GM21737 (cell line): ENCODE measurements around the gene IFRD2.
"Not testable (repeated sequence)": the region's sequence is repeated elsewhere in the genome, so short reads cannot be mapped to it uniquely, and the experiment has no call there.

Experiments used
- ATAC-seq: cut with Tn5 transposase; IDR thresholded peaks from one replicate; pipeline ENCODE4 v1.9.1; 2021; ENCODE audit warnings: mild to moderate bottlenecking, moderate library complexity; ENCODE audit not compliant: unreplicated experiment

IFRD2 gene

GRCh38 chr3:50268703-50269451 lies 23.4 kb downstream of the IFRD2 start, which contains the start of gene SEMA3B:
TSS of gene SEMA3B (plus strand) at chr3:50269147. CDS start at chr3:50269241, 94 bp downstream.
- ATAC-seq = no peak

GRCh38 chr3:50268276-50268675 lies 24.0 kb downstream of the IFRD2 start:
- no peak for ATAC-seq

- ATAC-seq = no peak
These were observed 24.8 kb downstream of the IFRD2 start for GRCh38 chr3:50267280-50267913.

- no peak for ATAC-seq
These were observed 25.4 kb downstream of the IFRD2 start for GRCh38 chr3:50266836-50267235.

GRCh38 chr3:50266017-50266416 lies 26.2 kb downstream of the IFRD2 start:
- no peak for ATAC-seq

- no peak for ATAC-seq
These were observed 26.7 kb downstream of the IFRD2 start for GRCh38 chr3:50265571-50265970.

- no peak for ATAC-seq
These were observed 27.2 kb downstream of the IFRD2 start for GRCh38 chr3:50264964-50265485.

- no peak for ATAC-seq
These were observed 27.8 kb downstream of the IFRD2 start for GRCh38 chr3:50264383-50264963.

GRCh38 chr3:50263478-50264382 lies 28.5 kb downstream of the IFRD2 start:
- no peak for ATAC-seq

GRCh38 chr3:50262778-50263177 lies 29.5 kb downstream of the IFRD2 start:
- no peak for ATAC-seq

- ATAC-seq = not testable (repeated sequence)
These were observed 30.0 kb downstream of the IFRD2 start for GRCh38 chr3:50262200-50262599.

- ATAC-seq = no peak
These were observed 30.7 kb downstream of the IFRD2 start for GRCh38 chr3:50261505-50261904.

- no peak for ATAC-seq
These were observed 31.2 kb downstream of the IFRD2 start for GRCh38 chr3:50260942-50261441.

GRCh38 chr3:50260027-50260941 lies 31.9 kb downstream of the IFRD2 start:
- ATAC-seq = peak; percentile 84

- ATAC-seq = no peak
These were observed 32.7 kb downstream of the IFRD2 start for GRCh38 chr3:50259432-50260026.

GRCh38 chr3:50258979-50259378 lies 33.2 kb downstream of the IFRD2 start:
- ATAC-seq = no peak

GRCh38 chr3:50258029-50258680 lies 34.1 kb downstream of the IFRD2 start:
- no peak for ATAC-seq

GRCh38 chr3:50256978-50257890 lies 35.0 kb downstream of the IFRD2 start:
- no peak for ATAC-seq
